ENCODE measurements around the gene IMMP1L. TPM values are rescaled to one million over a fixed set of nuclear protein-coding genes. Genes with fewer than 3 reads are reported as not detected.

IMMP1L gene
- total RNA-seq, 1 donor from 2014 or later = 56.7 TPM

DNA sequence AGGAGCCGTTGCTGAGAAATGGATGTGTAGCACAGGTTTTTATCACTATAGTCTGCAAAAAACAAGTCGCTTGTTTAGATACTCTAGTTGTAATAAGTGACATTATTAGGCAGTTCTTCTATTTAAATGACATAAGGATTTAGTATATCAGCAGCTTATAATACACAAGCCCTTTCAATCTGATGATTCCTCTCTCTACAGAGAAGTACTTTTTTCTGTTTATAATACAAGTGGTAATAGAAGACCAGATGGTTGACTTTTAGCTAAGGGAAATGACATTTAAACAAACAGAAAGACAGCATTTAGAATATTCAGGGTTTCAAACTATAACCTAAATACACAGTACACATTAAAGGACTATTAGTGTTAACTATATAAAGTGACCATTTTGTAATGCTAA lies 60.4 kb downstream of the IMMP1L start:
- peaks cover 33% of the 10 kb centered on the region for H3K36me3 Mint-ChIP-seq (ENCODE audit: insufficient read depth)
- TF ChIP-seq CTCF (IDR thresholded peaks at IDR 0.05; ENCODE audit: unreplicated experiment) = no peak

GRCh38 chr11:31445621-31446020 lies 63.8 kb downstream of the IMMP1L start:
- Mint-ChIP-seq H3K27me3 (no peaks in the 10 kb centered on the region), H3K4me3 (ENCODE audit: low read depth) (no peak overlapping the region), H3K4me1 (ENCODE audit: low read depth) (peaks cover 45% of the 10 kb centered on the region), H3K36me3 (ENCODE audit: insufficient read depth) (peaks cover 9% of the 10 kb centered on the region), H3K27ac (no peak overlapping the region), H3K9me3 (ENCODE audit: low read depth) (peaks cover 3% of the 10 kb centered on the region)
- no peak for TF ChIP-seq CTCF (IDR thresholded peaks at IDR 0.05; ENCODE audit: unreplicated experiment)
- no peak for DNase-seq (ENCODE audit: low spot score, unreplicated experiment)

More for the DNA sequence above, 60.4 kb downstream of the IMMP1L start:
- peak overlapping the region; percentile 60 for H3K27ac Mint-ChIP-seq
- no peak for DNase-seq (ENCODE audit: low spot score, unreplicated experiment)
- peak overlapping the region; percentile 32 for H3K4me3 Mint-ChIP-seq (ENCODE audit: low read depth)
- H3K4me1 Mint-ChIP-seq (ENCODE audit: low read depth) = peaks cover 32% of the 10 kb centered on the region
- H3K27me3 Mint-ChIP-seq = no peaks in the 10 kb centered on the region
- H3K9me3 Mint-ChIP-seq (ENCODE audit: low read depth) = peaks cover 12% of the 10 kb centered on the region

GRCh38 chr11:31443802-31444201 lies 65.6 kb downstream of the IMMP1L start:
- no peak for TF ChIP-seq CTCF (IDR thresholded peaks at IDR 0.05; ENCODE audit: unreplicated experiment)
- Mint-ChIP-seq H3K4me3 (ENCODE audit: low read depth) (no peak overlapping the region), H3K27ac (peak overlapping the region; percentile 0), H3K36me3 (ENCODE audit: insufficient read depth) (peaks cover 16% of the 10 kb centered on the region), H3K9me3 (ENCODE audit: low read depth) (peaks cover 10% of the 10 kb centered on the region), H3K4me1 (ENCODE audit: low read depth) (peaks cover 40% of the 10 kb centered on the region), H3K27me3 (no peaks in the 10 kb centered on the region)
- no peak for DNase-seq (ENCODE audit: low spot score, unreplicated experiment)

DNA sequence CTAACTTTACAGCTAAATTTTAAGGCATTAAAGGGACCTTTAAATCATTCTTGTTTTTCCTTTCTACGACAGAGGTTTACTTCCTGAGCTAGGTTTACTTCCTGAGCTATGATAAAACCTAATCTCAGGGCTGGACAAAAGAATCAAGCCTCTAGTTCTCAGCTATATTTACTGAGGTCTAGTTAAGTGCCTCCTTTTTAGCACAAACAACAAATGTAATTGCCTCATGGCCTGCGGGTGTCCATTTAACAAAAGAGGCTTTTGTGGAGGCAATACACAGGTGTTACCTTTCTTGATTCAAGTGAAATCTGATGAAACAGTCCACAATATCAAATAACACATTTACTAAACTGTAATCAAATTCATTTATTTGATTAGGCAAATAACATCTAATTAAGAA lies 67.3 kb downstream of the IMMP1L start:
- peak overlapping the region; percentile 86 for H3K27ac Mint-ChIP-seq
- H3K27me3 Mint-ChIP-seq = no peaks in the 10 kb centered on the region
- H3K9me3 Mint-ChIP-seq (ENCODE audit: low read depth) = peaks cover 20% of the 10 kb centered on the region
- peaks cover 30% of the 10 kb centered on the region for H3K4me1 Mint-ChIP-seq (ENCODE audit: low read depth)
- peaks cover 17% of the 10 kb centered on the region for H3K36me3 Mint-ChIP-seq (ENCODE audit: insufficient read depth)
- TF ChIP-seq CTCF (IDR thresholded peaks at IDR 0.05; ENCODE audit: unreplicated experiment) = no peak
- no peak for DNase-seq (ENCODE audit: low spot score, unreplicated experiment)
- H3K4me3 Mint-ChIP-seq (ENCODE audit: low read depth) = no peak overlapping the region

- DNase-seq (ENCODE audit: low spot score, unreplicated experiment) = no peak
- Mint-ChIP-seq H3K36me3 (ENCODE audit: insufficient read depth) (peaks cover 16% of the 10 kb centered on the region), H3K27me3 (no peaks in the 10 kb centered on the region), H3K4me1 (ENCODE audit: low read depth) (peaks cover 30% of the 10 kb centered on the region), H3K27ac (peak overlapping the region; percentile 50), H3K4me3 (ENCODE audit: low read depth) (no peak overlapping the region), H3K9me3 (ENCODE audit: low read depth) (peaks cover 19% of the 10 kb centered on the region)
- TF ChIP-seq CTCF (IDR thresholded peaks at IDR 0.05; ENCODE audit: unreplicated experiment) = no peak
These were observed 68.1 kb downstream of the IMMP1L start for GRCh38 chr11:31441296-31441695.

All from progenitor cell of endocrine pancreas (in vitro differentiated cells).